Activated CD8-positive, alpha-beta memory T cell treated with anti-CD3 and anti-CD28 coated beads, Interleukin-2, amount 10 ng/mL, durations not matched to agents 7 days and 5 days (primary cell): ENCODE data around the gene KLHL35. TPM values are rescaled to one million over a fixed set of nuclear protein-coding genes. Genes with fewer than 3 reads are reported as not detected.
A peak's percentile ranks its signal among the peaks of the same experiment; 100 is the strongest.

Experiments used
- ATAC-seq: fragments of 150-1000 bp; cut with Tn5 transposase; one replicate; pipeline ENCODE4 v1.10.0; 2021; ENCODE audit warnings: moderate library complexity
- CTCF ChIA-PET: fragments of 350-600 bp; sonication (Branson Sonifier 250); formaldehyde crosslinking; loops from one replicate; lab custom pipeline; 2021; ENCODE audit warnings: antibody characterized with exemption; lab: Charles Lee
- DNase-seq: peaks from one replicate; pipeline ENCODE4 v3.0.0-alpha.2; 2020
- H3K27ac Mint-ChIP-seq: one replicate; pipeline ENCODE4 v1.8.0; 2021; ENCODE audit warnings: mild to moderate bottlenecking, mixed read lengths
- H3K27me3 Mint-ChIP-seq: one replicate; pipeline ENCODE4 v1.8.0; 2021; ENCODE audit warnings: mixed read lengths
- H3K36me3 Mint-ChIP-seq: one replicate; pipeline ENCODE4 v1.8.0; 2021; ENCODE audit warnings: mild to moderate bottlenecking, mixed read lengths
- H3K4me1 Mint-ChIP-seq: one replicate; pipeline ENCODE4 v1.8.0; 2021; ENCODE audit warnings: mixed read lengths
- H3K4me3 Mint-ChIP-seq: one replicate; pipeline ENCODE4 v1.8.0; 2021; ENCODE audit warnings: mild to moderate bottlenecking, moderate library complexity, mixed read lengths
- H3K9me3 Mint-ChIP-seq: one replicate; pipeline ENCODE4 v1.8.0; 2022; ENCODE audit warnings: low read depth, mixed read lengths
- total RNA-seq, 2 experiments: library from RNA; stranded (reverse); gene quantifications; one replicate each; pipeline ENCODE4 v1.2.3, GENCODE V29; 2021

KLHL35 gene
- total RNA-seq, 2 experiments from 2014 or later: 0.47 TPM; not detected in 1

DNA sequence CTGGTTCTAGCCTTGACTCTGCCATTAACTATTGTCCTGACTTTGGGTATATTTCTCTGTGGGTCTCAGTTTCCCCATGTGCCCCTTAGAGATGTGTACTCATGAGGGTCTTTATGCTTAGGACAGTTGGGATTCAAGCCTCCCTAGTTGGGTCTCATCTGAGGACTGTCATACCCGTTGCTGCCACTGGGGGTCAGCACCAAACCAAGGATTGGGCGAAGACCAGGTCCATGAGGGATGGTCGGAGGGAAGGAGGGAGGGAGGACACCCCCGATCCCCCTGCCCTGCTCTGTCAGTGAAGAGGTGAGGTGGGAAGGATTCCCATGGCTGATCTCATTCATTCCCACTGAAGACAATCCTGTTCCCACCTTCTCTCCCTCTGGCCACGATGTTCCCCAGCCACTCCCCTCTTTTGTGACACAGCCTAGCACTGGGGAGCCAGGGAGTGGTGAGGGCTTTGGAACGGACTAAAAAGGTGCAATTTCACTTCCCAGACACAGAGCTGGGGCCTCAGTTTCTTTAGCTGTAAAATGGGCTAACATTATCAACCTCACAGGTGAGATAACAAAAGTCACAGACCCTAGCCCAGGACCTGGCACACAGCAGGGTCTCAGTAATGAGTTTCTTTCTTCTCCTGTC is 12.4 kb upstream of the KLHL35 start:
- H3K27me3 Mint-ChIP-seq: peaks cover 2% of the 10 kb centered on the region
- no peak overlapping the region for H3K27ac Mint-ChIP-seq
- no peaks in the 10 kb centered on the region for H3K4me1 Mint-ChIP-seq
- CTCF ChIA-PET: interaction anchor here (0.6 to 8.4 kb wide), 26 partner anchors 7 to 261 kb away, joined by 3 to 212 read pairs (median 5); partner anchors contain the start of genes GDPD5 and KLHL35
- no peak overlapping the region for H3K4me3 Mint-ChIP-seq
- DNase-seq (peak; percentile 78), ATAC-seq (peak; percentile 77)
- H3K9me3 Mint-ChIP-seq: no peaks in the 10 kb centered on the region
- no peaks in the 10 kb centered on the region for H3K36me3 Mint-ChIP-seq

DNA sequence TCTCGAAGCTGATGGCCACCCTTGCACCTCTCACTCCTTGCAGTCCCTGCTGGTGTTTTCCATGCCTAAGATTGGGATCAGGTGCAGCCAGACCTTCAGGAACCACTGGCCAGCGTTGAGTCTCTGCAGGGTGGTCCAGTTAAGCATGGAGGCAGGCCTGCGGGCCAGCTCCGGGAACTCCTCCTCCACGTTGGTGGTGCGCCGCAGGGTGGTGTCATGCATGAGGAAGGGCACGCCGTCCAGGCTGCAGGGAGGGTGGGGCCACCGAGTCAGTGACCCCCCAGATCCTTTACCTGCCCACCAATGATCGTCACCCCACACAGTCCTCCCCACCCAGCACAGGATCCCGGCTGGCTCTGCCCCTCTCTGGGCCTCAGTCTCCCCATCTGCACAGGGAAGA is 10.0 kb upstream of the KLHL35 start:
- H3K9me3 Mint-ChIP-seq: no peaks in the 10 kb centered on the region
- DNase-seq: no peak
- CTCF ChIA-PET: interaction anchor here (1.0 to 8.4 kb wide), 9 partner anchors 8 to 140 kb away, joined by 3 to 212 read pairs (median 5); partner anchors contain the start of gene GDPD5

GRCh38 chr11:75442161-75442885 is 9.3 kb upstream of the KLHL35 start:
- no peak for ATAC-seq
- Mint-ChIP-seq H3K9me3 (no peaks in the 10 kb centered on the region), H3K4me3 (no peak overlapping the region), H3K27me3 (peaks cover 2% of the 10 kb centered on the region), H3K27ac (no peak overlapping the region), H3K4me1 (no peaks in the 10 kb centered on the region), H3K36me3 (no peaks in the 10 kb centered on the region)
- DNase-seq: no peak
- CTCF ChIA-PET: interaction anchor here (1.6 to 8.4 kb wide), 4 partner anchors 9 to 90 kb away, joined by 4 to 212 read pairs (median 20); partner anchors contain the start of gene GDPD5

More for the DNA sequence above, 10.0 kb upstream of the KLHL35 start:
- no peak for ATAC-seq
- Mint-ChIP-seq H3K4me1 (no peaks in the 10 kb centered on the region), H3K36me3 (no peaks in the 10 kb centered on the region), H3K27ac (no peak overlapping the region), H3K4me3 (no peak overlapping the region), H3K27me3 (peaks cover 2% of the 10 kb centered on the region)

- no peak overlapping the region for H3K4me3 Mint-ChIP-seq
- ATAC-seq (no peak), DNase-seq (no peak)
- peaks cover 2% of the 10 kb centered on the region for H3K27me3 Mint-ChIP-seq
- no peaks in the 10 kb centered on the region for H3K4me1 Mint-ChIP-seq
- CTCF ChIA-PET: interaction anchor here (1.3 to 8.4 kb wide), 5 partner anchors 9 to 90 kb away, joined by 3 to 212 read pairs (median 4); partner anchors contain the start of gene GDPD5
- no peaks in the 10 kb centered on the region for H3K36me3 Mint-ChIP-seq
- H3K27ac Mint-ChIP-seq: no peak overlapping the region
- no peaks in the 10 kb centered on the region for H3K9me3 Mint-ChIP-seq
These were observed 8.8 kb upstream of the KLHL35 start for GRCh38 chr11:75441804-75442132.

DNA sequence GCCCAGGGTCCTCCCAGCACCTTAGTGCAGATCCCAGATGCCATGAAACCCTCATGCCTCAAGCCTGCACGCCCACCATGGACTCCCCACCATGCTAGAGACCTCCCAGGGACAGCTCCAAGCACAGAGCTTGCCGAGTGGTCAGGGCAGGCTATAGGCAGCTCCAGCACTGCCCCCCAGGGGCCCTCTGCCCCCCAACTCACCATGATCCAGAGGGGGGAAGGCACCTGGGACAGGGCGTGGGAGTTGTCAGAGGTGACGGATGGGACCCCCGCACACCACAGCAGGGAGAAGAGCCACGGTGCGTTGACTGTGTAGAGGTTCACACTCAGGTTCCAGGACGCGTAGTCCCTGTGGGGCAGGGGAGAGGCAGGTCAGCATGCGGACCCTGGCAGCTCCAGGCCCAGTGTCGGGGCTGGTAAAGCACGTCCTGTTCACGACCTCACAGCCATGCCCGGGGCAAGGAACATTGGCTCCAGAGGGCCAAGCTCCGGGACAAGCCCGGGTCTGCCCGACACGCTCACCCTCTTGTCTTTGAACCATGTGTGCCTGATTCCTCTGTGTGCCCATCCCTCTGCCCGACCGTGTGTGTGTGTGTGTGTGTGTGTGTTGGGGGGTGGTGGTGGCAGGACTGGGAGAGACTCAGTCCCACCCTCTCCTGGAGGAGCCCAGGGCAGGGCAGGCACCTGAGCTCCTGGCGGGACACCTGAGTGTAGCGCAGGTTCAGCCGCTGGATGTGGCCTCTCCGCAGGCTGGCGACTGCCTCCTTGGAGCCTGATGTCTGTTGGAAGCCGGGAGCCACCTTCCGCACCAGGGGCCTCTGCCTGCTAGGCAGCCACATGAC is 8.2 kb upstream of the KLHL35 start:
- Mint-ChIP-seq H3K27me3 (peaks cover 2% of the 10 kb centered on the region), H3K27ac (no peak overlapping the region), H3K9me3 (no peaks in the 10 kb centered on the region), H3K4me3 (no peak overlapping the region), H3K36me3 (no peaks in the 10 kb centered on the region), H3K4me1 (no peaks in the 10 kb centered on the region)
- DNase-seq (no peak), ATAC-seq (no peak)
- CTCF ChIA-PET: interaction anchor here (0.8 to 8.4 kb wide), 6 partner anchors 10 to 91 kb away, joined by 3 to 212 read pairs (median 4); no protein-coding TSS in a partner anchor

GRCh38 chr11:75439495-75440120 is 6.6 kb upstream of the KLHL35 start:
- CTCF ChIA-PET: interaction anchor here (2.0 to 8.4 kb wide), 3 partner anchors 10 to 93 kb away, joined by 5 to 212 read pairs (median 7); no protein-coding TSS in a partner anchor
- DNase-seq (no peak), ATAC-seq (no peak)
- Mint-ChIP-seq H3K4me1 (no peaks in the 10 kb centered on the region), H3K36me3 (no peaks in the 10 kb centered on the region), H3K27ac (no peak overlapping the region), H3K9me3 (no peaks in the 10 kb centered on the region), H3K27me3 (no peaks in the 10 kb centered on the region), H3K4me3 (no peak overlapping the region)

GRCh38 chr11:75439026-75439425 is 6.0 kb upstream of the KLHL35 start:
- H3K36me3 Mint-ChIP-seq: no peaks in the 10 kb centered on the region
- ATAC-seq (no peak), DNase-seq (no peak)
- H3K9me3 Mint-ChIP-seq: no peaks in the 10 kb centered on the region
- H3K27ac Mint-ChIP-seq: no peak overlapping the region
- no peaks in the 10 kb centered on the region for H3K27me3 Mint-ChIP-seq
- no peaks in the 10 kb centered on the region for H3K4me1 Mint-ChIP-seq
- CTCF ChIA-PET: interaction anchor here (0.7 to 8.4 kb wide), 4 partner anchors 9 to 191 kb away, joined by 3 to 212 read pairs (median 6); no protein-coding TSS in a partner anchor
- H3K4me3 Mint-ChIP-seq: no peak overlapping the region

- CTCF ChIA-PET: interaction anchor here (0.7 kb wide), 1 partner anchor 190 kb away, joined by 3 read pairs; no protein-coding TSS in a partner anchor
- Mint-ChIP-seq H3K27me3 (peaks cover 7% of the 10 kb centered on the region), H3K9me3 (no peaks in the 10 kb centered on the region), H3K36me3 (no peaks in the 10 kb centered on the region), H3K4me3 (no peak overlapping the region), H3K27ac (peak overlapping the region; percentile 11), H3K4me1 (no peaks in the 10 kb centered on the region)
- no peak for ATAC-seq
- DNase-seq: no peak
These were observed 5.1 kb upstream of the KLHL35 start for GRCh38 chr11:75437966-75438659.

DNA sequence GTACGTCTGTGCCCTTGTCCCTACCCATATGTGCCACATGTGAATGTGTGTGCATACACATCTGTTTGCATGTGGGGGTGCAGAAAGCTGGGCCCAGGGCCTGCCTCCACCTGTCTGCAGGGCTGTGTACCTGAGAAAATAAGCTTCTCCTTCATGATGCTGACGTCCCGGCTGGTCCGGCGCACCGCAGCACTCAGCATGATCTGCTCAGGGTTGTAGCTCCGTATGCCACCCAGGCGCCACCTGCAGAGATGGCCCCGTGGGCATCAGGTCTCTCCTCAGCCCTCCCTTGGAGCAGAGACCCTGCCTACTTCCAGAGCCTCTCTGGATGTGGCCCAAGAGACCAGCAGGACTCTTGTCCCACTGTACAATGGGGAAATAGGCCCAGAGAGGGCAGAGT is 3.8 kb upstream of the KLHL35 start:
- H3K4me1 Mint-ChIP-seq: no peaks in the 10 kb centered on the region
- H3K36me3 Mint-ChIP-seq: no peaks in the 10 kb centered on the region
- CTCF ChIA-PET: interaction anchor here (1.0 to 1.6 kb wide), 2 partner anchors 9 to 29 kb away, joined by 3 to 4 read pairs; no protein-coding TSS in a partner anchor
- H3K27me3 Mint-ChIP-seq: peaks cover 20% of the 10 kb centered on the region
- no peaks in the 10 kb centered on the region for H3K9me3 Mint-ChIP-seq
- DNase-seq (no peak), ATAC-seq (no peak)
- H3K4me3 Mint-ChIP-seq: no peak overlapping the region
- no peak overlapping the region for H3K27ac Mint-ChIP-seq

DNA sequence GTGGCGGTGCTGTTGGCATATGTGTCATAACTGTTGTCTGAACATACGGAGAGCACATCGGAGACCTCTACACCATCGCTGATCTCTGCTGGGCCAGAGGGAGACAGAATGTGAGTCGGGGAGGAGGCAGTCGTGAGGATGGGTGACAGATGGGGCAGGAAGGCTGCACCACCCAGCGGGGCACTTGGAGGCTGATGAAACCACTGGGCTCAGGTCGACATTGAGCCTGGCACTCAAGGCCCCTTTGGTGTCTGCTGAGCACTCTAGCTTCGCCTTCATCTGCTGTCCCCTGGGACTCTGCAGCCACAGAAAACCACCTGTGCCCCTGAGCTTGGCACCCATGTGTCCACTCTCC is 2.5 kb upstream of the KLHL35 start:
- Mint-ChIP-seq H3K27ac (no peak overlapping the region), H3K4me3 (no peak overlapping the region), H3K9me3 (no peaks in the 10 kb centered on the region), H3K4me1 (peaks cover 5% of the 10 kb centered on the region), H3K27me3 (peaks cover 33% of the 10 kb centered on the region), H3K36me3 (no peaks in the 10 kb centered on the region)
- ATAC-seq (no peak), DNase-seq (no peak)
- CTCF ChIA-PET: interaction anchor here (1.5 to 5.5 kb wide), 2 partner anchors 10 to 97 kb away, joined by 4 to 23 read pairs; no protein-coding TSS in a partner anchor

DNA sequence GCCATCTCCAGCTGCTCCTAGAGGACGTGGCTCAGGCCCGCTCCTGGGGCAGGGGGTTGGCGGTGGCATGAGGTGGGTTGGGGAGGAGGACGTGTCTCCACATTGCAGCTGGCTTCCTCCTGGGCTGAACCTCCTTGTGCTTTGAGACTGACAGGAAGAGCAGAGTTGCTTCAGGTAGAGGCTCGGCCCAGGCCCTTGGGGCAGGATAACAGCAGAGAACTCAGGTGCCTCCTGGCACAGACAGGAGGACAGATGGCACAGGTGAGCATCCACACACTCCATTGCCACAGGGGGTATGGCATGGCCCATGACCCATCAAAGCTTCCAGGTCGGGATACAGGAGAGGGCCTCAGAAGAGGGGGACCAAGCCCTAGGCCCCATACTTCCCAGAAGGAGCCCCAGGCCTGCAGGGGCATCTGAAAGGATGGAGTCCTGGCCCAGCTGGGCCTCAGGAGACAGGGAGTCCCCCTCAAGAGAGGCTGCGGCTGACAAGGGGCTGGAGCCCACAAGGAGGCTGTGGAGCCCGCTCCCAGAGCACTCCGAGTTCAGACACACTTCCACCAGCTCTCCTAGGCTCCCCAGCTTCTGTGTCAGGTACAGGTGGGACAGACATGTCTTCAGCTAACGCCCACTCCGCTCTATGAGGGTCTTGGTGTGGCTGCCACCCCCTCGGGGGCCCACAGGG is 2.0 kb upstream of the KLHL35 start:
- DNase-seq (no peak), ATAC-seq (no peak)
- no peak overlapping the region for H3K4me3 Mint-ChIP-seq
- no peaks in the 10 kb centered on the region for H3K9me3 Mint-ChIP-seq
- H3K36me3 Mint-ChIP-seq: no peaks in the 10 kb centered on the region
- peaks cover 6% of the 10 kb centered on the region for H3K4me1 Mint-ChIP-seq
- CTCF ChIA-PET: interaction anchor here (1.5 to 5.5 kb wide), 3 partner anchors 10 to 98 kb away, joined by 4 to 23 read pairs (median 16); no protein-coding TSS in a partner anchor
- H3K27ac Mint-ChIP-seq: no peak overlapping the region
- H3K27me3 Mint-ChIP-seq: peaks cover 34% of the 10 kb centered on the region
